ENCODE results near the gene MCTS1.

DNA sequence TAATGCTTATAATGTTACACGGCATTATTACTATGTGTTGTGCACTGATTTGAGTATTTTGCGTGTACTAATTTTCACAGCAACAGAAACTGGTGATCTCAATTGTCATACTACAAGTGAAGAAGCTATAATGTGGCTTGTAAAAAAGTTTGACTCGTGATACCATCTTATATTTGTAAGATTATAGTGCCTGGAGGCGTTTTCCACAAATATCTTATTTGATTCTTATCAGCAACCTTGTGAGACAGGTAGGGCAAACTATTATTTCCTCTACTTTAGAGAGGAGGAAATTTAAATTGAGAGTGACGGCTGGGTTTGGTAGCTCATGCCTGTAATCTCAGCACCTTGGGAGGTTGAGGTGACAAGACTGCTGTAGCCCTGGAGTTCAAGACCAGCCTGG is 47.6 kb upstream of the MCTS1 start:
- TF ChIP-seq, protein P1, sequence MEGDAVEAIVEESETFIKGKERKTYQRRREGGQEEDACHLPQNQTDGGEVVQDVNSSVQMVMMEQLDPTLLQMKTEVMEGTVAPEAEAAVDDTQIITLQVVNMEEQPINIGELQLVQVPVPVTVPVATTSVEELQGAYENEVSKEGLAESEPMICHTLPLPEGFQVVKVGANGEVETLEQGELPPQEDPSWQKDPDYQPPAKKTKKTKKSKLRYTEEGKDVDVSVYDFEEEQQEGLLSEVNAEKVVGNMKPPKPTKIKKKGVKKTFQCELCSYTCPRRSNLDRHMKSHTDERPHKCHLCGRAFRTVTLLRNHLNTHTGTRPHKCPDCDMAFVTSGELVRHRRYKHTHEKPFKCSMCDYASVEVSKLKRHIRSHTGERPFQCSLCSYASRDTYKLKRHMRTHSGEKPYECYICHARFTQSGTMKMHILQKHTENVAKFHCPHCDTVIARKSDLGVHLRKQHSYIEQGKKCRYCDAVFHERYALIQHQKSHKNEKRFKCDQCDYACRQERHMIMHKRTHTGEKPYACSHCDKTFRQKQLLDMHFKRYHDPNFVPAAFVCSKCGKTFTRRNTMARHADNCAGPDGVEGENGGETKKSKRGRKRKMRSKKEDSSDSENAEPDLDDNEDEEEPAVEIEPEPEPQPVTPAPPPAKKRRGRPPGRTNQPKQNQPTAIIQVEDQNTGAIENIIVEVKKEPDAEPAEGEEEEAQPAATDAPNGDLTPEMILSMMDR (IDR thresholded peaks at IDR 0.05), result no peak
- no peak for TF ChIP-seq POLR2A (IDR thresholded peaks at IDR 0.05)

Data from Peyer's patch (tissue), 4 donors.